ENCODE results near the gene MYO7B. TPM values are rescaled to one million over a fixed set of nuclear protein-coding genes. Genes with fewer than 3 reads are reported as not detected.

MYO7B gene
- total RNA-seq, 1 donor from 2014 or later = 0.46 TPM

DNA sequence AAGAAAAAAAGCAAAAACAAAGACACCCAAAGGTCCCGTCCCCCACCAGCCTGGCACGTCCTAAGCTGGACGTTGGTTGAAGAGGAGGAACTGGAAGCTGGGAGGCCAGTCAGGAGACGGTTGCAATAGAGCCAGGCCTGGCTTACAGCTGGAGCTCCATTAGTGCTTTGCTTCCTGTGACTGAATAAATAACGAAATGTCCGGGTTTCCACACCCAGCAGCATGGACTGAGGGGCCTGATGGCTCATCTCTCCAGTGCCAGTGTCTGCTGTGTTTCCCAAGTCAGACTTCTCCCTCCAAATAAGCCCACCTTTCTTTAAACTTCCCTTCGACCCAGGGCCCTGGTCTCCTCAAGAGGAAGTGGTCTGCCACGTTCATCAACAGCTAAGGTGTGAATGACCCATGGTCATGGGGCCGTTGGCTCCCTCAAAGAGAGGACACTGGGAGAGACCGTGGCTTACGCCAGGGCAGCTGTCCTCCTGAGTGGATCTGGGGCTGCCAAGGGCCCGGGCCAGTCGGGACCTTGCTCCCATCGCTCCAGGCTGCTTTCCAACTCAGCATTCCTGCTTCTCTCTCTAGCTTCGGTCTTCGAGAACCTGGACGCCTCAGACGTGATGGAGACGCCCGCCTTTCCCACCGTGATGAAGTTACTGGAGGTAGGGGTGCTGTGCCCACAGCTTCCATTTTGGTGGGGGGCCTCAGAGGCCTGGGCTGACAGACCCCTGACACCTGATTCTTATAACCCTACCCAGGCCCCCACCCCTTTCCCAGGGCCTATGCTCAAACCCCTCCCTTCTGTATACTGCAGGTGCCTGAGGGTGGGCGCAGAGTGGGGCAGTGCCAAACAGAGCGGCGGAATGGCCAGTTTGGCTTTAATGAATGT, 44.9 kb downstream of the MYO7B start:
- DNase-seq (ENCODE audit: missing footprints) = no peak
- intact Hi-C loops (cut with DNase I) = no loop called here
- no peak for ATAC-seq

DNA sequence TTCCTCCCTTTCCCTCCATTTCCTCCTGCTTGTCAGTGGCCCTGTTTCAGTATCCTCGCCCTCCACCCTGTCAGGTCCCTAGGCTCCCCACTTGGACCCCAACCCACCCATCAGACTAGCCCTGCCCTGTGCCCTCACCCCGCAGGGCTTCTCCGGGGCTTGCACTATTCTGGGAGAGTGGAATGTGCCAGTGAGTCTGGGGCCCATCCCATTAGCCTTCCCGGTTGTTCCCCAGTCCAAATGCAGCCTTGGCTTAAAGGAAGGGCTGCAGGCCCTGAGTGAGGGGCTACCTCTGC, 45.5 kb downstream of the MYO7B start:
- ATAC-seq = no peak
- intact Hi-C loops (cut with DNase I) = no loop called here
- DNase-seq (ENCODE audit: missing footprints) = no peak

DNA sequence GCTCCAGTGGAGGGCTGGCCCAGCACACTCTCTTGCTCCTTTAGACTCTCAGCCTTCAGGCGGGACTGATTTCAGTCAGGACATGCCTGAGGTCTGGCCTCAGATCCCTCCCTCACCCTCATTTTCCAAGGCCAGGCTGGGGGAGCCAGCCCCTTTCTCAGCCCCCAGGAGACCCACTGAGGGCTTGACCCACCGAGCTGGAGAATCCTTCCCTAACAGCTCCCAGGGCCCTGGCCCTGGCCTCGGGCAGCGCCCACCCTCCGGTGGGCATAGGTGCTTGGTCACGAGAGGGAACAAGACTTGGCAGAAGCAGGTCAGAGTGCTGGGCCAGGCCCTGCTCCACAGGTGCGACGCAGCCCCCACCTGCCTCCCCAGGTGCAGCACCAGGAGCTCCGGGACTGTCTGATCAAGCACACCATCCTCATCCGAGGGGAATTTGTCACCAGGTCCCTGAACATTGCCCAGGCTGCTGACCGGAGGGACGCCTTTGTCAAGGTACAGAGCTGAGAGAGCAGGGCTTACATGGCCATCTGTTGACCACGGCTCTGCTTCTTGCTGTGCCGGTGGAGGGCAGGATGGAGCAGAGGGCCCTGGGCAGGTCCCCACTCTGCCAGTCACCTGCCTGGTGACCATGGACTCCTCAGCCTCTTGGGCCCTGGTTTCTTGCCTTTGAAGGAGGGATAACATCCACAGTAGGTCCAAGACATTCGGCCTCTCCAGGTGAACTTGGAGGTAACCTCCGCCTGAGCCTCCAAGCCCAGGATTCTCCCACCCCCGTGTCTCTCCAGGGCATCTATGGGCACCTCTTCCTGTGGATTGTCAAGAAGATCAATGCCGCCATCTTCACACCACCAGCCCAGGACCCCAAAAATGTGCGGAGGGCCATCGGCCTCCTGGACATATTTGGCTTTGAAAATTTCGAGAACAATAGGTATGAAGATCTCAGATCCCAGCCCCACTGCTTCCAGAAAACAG, 46.3 kb downstream of the MYO7B start:
- no peak for DNase-seq (ENCODE audit: missing footprints)

DNA sequence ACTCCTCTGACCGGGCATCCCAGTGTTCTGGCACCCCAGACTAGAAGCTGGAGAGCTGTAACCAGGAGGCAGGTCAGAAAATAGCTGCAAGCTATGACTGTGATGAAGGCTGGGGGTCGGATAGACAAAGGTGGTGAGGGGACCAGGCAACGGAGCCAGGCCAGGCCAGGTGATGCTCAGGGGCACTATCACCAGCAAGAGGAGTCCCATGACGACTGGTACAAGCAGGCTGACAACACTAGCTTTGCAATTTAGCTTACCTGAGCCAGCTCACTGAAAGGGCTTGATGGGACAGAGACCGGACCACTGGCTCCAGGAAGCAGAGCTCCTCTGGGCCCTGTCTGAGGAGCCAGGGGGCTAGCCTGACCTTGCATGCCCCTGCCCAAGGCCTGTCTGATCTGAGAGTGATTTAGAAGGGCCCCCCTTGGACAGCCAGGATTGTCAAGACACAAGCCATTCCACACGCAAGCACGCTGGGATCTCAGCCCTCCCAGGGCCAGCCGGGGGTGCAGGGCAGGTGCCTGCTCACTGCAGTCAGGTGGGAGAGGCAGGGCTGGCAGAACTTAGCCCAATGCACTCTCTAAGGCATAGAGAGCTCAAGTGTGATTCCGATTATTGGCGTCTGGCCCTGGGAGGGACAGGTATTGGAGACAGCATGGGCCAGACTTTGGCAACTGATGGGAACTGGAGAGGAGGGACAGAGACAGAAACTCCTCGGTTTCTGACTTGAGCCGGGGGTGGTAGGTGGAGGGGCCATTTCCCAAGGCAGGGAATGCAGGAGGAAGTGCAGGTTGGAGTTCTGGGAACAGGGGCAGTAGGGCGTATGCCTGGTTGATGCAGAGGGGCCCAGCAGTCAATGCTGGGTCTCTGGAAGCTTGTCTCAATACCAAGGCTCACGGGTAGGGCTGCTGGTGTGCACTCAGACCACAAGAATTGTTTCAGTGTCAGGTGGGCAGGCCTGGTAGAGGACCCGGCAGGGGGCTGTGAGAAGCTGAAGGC, 47.7 kb downstream of the MYO7B start:
- DNase-seq (ENCODE audit: missing footprints) (no peak), ATAC-seq (no peak)
- intact Hi-C loops (cut with DNase I) = no loop called here

More for the DNA sequence above, 46.3 kb downstream of the MYO7B start:
- intact Hi-C loops (cut with DNase I) = no loop called here
- ATAC-seq = no peak

DNA sequence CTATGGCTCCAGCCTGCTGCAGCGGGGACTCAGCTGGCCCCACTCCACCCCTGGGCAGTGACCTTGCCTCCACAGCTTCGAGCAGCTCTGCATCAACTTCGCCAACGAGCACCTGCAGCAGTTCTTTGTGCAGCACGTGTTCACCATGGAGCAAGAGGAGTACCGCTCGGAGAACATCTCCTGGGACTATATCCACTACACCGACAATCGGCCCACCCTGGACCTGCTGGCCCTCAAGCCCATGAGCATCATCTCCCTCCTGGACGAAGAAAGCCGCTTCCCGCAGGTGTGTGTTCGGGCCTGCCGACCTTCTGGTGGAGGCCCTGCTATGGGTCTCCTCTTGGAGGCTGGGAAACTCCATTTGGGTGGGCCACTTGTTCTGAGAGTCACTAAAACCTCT, 48.6 kb downstream of the MYO7B start:
- DNase-seq (ENCODE audit: missing footprints) (no peak), ATAC-seq (no peak)
- intact Hi-C loops (cut with DNase I) = no loop called here

DNA sequence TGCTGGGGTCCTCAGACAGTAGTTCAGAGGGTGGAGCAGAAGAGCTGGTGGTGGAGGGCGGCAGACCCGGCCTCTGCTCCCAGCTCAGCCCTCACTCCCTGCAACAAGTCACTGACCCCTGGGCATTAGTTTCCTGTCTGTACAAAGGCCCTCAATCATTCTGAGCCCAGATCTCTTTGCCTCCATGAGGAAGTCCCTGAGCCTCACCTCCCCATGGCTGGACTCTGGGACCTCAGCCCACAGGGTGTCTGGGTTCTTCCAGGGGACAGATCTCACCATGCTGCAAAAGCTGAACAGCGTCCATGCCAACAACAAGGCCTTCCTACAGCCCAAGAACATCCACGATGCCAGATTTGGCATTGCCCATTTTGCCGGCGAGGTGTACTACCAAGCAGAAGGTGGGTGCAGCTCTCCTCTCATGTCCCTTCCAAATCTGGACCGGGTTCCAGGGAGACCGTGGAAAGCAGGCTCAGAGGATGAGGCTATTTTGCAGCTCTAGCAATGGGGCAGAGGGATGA, 49.1 kb downstream of the MYO7B start:
- DNase-seq (ENCODE audit: missing footprints) (no peak), ATAC-seq (no peak)
- intact Hi-C loops (cut with DNase I) = no loop called here

DNA sequence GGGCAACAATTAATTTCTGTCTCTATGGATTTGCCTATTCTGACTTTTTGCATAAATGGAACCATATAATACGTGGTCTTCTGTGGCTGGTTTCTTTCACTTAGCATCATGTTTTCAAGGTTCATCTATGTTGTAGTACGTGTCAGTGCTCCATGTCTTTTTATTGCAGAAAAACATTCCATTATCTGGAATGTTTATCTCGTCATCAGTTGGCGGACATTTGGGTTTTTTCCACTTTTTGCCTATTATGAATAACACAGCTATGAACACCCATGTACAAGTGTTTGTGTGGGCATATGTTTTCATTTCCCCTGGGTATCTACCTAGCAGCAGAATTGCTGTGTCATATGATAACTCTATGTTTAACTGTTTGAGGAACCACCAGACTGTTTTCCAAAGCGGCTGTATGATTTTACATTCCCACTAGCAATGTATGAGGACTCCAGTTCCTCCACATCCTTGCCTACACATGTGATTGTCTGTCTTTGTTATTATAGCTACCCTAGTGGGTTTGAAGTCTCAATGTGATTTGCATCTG, 49.9 kb downstream of the MYO7B start:
- no peak for DNase-seq (ENCODE audit: missing footprints)
- intact Hi-C loops (cut with DNase I) = no loop called here
- ATAC-seq = no peak

DNA sequence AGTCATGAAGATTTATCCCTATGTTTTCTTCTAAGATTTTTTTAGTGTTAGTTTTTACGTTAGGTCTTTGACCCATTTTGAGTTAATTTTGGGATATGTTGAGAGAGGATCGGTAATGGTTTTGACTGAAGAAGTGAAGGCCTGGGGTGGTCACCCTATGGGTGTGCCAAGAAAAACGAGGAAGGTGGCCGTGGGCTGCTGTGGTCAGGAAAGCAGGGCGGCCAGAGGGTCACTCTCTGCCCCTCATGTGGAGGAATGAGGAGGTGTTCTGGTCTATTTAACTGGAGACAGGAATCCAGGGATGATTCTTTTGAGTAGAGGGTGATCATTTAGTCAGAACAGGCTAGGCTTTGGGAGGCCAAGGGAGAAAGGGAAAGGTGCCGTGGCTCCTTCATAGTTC, 50.7 kb downstream of the MYO7B start:
- DNase-seq (ENCODE audit: missing footprints) (no peak), ATAC-seq (no peak)
- intact Hi-C loops (cut with DNase I) = no loop called here

DNA sequence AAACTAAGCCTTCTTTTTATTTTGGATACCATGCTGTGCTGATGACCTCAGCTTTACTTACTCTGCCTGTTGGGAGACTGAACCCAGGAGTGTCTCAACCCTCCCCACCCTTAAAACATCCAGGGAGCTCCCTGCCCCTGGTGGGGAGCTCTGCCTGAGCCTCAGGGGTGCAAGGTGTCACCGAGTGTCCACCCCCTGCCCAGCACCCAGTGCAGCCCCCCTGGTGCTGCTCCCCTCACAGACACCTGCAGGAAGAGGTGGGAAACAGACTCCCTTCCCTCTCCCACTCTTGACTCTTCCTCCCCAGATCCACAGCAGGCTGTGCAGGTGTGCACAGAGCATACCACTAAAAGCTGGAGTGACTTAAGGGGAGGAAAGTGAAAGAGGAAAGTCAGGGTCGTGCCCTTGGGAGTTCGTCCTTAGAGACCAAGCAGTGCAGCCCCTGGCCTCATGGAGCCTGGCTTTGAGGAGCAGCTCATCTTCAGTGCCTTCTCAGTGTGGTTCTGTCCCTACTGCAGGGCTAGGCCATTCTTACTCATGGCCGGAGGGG, 51.3 kb downstream of the MYO7B start:
- ATAC-seq (no peak), DNase-seq (ENCODE audit: missing footprints) (no peak)
- intact Hi-C loops (cut with DNase I) = no loop called here

DNA sequence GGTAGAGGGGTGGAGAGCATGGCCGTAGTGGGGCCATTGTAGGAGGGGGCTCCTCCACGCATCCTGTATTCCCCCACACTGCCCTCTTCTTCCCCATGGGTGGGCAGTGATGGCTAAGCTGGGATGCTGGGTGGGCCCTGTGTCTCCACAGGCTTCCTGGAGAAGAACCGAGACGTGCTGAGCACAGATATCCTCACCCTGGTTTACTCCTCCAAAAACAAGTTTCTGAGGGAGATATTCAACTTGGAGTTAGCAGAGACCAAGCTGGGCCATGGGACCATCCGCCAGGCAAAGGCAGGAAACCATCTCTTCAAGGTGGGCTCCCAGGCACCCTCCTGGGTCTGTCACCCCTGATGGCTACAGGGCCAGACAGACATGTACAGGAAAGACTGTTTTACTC, 52.8 kb downstream of the MYO7B start:
- no peak for ATAC-seq
- DNase-seq (ENCODE audit: missing footprints) = no peak
- intact Hi-C loops (cut with DNase I) = no loop called here

DNA sequence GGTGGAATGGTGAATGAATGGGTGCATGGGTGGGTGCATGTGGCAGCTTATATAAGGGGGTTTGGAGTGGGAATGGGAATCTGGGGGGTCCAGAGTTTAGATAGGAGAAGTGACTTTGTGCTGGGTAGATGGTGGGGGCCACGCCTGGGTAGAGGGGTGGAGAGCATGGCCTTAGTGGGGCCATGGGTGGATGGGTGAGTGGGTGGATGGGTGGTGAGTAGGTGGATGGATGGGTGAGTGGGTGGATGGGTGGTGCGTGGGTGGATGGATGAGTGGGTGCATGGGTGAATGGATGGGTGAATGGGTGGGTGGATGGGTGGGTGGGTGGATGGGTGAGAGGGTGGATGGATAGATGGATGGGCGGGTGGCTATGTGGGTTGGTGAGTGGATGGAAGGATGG, 53.9 kb downstream of the MYO7B start:
- intact Hi-C loops (cut with DNase I) = no loop called here
- ATAC-seq (no peak), DNase-seq (ENCODE audit: missing footprints) (no peak)

DNA sequence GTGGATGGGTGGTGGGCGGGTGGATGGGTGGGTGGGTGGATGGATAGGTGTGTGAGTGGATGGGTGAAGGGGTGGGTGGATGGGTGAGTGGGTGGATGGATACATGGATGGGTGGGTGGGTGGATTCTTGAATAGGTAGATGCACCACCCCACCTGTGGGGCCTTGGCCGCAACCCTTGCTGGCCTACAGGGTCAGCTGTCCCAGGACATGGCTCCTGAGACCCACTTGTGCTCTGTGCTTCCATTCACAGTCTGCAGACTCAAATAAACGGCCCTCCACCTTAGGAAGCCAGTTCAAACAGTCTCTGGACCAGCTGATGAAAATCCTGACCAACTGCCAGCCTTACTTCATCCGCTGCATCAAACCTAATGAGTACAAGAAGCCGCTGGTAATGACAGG, 54.4 kb downstream of the MYO7B start:
- DNase-seq (ENCODE audit: missing footprints) = no peak
- no peak for ATAC-seq
- intact Hi-C loops (cut with DNase I) = loop anchor here (5.0 kb wide), 2 partner anchors 112 to 217 kb away; partner anchors contain the start of gene SFT2D3

DNA sequence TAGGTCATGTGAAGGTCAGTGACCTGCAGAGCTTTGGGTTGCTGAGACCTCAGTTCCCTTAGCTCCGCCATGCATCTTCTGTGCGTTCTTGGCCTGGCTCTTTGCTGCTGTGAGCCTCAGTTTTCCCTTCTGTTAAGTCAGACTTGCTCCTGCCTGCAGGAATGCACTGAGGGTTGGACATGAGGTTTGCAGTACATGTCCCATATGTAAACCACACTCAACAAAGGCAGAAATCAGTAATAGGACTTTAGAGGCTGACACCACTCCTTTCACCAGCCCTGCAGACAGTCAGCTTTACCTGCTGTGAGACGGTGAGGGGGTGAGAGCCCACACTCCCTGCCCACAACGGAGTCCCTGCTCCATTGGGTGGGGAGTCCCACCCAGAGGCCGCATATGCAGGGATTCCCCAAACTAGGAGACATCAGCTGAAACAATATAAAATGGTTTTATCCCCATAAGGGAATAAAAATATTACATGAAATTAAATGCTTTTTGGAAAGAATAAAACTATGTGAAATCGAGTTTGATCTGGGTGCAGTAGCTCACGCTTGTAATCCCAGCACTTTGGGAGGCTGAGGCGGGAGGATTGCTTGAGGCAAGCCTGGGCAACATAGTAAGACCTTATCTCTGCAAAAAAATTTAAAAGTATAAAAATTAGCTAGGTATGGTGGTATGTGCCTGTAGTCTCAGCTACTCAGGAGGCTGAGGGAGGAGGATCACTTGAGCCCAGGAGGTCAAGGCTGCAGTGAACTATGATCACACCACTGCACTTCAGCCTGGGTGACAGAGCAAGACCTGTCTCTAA, 55.1 kb downstream of the MYO7B start:
- DNase-seq (ENCODE audit: missing footprints) = no peak
- intact Hi-C loops (cut with DNase I) = loop anchor here (1.0 to 5.0 kb wide), 3 partner anchors 92 to 217 kb away; partner anchors contain the start of gene SFT2D3
- no peak for ATAC-seq

DNA sequence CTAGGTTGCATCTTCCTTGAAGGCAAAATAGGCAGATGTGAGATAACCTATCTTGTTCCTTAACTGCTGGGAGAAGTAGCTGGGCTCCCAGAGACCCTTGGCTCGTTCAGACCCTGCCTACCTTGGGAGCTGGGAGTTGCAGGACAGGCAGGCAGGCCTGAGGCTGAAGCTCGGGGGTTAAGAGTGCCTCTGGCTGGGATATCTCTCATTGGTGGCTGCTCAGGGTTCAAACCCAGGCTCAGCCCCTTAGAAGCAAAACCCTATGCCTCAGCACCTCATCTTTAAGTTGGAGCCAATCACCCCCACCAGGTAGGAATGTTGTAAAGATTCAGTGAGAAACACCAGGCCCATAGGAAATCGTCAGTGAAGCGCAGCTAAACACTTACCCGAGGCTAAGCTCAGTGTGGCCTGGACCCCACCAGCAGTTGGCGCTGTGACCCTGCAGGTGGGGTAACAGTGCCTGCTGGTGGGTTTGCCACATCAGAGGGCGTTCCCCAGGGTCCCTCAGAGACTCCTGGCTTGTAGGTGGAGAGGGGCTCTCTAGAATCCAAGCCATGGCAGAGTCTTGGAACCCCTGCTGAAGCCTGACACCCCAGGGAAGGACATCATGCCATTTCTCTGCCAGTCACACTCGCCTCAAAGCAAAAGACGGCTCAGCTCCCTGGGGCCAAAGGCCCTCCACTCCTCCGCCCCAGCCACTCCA, 55.9 kb downstream of the MYO7B start:
- DNase-seq (ENCODE audit: missing footprints) (no peak), ATAC-seq (peak; percentile 83)
- intact Hi-C loops (cut with DNase I) = loop anchor here (1.0 to 5.0 kb wide), 3 partner anchors 91 to 216 kb away; partner anchors contain the start of gene SFT2D3

DNA sequence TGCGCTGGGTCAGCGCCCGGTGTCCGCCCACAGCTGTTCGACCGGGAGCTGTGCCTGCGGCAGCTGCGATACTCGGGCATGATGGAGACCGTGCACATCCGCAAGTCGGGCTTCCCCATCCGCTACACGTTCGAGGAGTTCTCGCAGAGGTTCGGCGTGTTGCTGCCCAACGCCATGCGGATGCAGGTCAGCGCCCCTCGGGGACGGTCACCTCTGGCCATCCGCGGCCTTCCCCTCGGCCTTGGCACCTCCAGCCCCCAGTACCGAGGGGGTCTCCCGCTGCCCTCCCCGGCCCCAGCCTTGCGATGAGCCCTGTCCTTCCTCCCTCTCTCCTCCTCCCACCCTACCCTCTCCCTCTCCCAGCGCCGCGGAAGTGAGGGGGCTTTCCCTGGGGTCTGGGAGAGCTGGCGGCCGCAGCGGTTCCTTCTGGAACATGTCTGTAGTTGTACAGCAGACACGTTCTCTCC, 57.3 kb downstream of the MYO7B start:
- no peak for DNase-seq (ENCODE audit: missing footprints)
- intact Hi-C loops (cut with DNase I) = loop anchor here (5.0 kb wide), 2 partner anchors 110 to 215 kb away; partner anchors contain the start of gene SFT2D3
- ATAC-seq = no peak

All from Right ventricle myocardium inferior (tissue), 1 donor.